ENCODE measurements around the gene KLF3. TPM values are rescaled to one million over a fixed set of nuclear protein-coding genes. Genes with fewer than 3 reads are reported as not detected.

The KLF3 gene
- total RNA-seq, 1 donor from 2014 or later = 26.8 TPM

DNA sequence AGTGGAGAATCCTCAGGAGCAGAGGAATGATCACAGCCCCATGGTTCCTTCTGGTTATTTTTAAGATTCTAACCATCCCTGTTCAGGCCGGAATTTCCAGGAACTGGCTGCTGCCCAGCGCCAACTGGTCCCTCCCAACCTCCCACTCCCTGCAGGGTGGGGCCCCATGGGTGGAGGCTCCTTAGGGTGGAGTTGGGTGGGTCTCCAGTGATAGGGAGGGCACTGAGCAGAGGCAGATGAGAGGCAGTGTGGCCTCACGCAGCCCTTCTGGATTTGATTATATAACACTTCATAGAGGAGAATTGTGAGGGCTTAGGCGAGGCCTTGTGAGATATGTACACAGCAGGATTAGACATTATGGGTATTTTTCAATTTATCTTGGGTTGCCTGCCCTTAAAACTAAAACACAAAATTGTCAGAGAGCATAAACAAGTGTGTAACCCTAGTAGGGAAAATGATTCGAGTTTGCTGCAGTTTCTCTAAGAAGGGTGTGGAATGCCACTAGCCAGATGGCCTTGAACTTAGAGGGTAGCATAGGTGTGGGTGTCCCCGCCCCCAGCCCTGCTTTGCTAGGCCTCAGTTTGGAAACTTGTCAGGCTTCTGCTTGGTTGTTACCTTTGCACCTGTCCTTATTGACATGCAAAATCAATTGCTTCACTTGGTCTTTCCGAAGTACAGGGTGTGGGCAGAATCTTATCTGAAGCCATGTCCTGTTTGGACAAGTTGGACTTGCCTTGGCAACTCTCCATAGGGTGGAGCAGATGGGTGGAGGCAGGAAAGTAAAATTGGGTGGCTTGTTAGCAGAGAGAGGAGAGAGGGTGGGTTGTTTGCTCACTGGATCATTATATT is 9.4 kb downstream of the KLF3 start:
- DNase-seq (ENCODE audit: low read depth in 2 of 2) = no peak

DNA sequence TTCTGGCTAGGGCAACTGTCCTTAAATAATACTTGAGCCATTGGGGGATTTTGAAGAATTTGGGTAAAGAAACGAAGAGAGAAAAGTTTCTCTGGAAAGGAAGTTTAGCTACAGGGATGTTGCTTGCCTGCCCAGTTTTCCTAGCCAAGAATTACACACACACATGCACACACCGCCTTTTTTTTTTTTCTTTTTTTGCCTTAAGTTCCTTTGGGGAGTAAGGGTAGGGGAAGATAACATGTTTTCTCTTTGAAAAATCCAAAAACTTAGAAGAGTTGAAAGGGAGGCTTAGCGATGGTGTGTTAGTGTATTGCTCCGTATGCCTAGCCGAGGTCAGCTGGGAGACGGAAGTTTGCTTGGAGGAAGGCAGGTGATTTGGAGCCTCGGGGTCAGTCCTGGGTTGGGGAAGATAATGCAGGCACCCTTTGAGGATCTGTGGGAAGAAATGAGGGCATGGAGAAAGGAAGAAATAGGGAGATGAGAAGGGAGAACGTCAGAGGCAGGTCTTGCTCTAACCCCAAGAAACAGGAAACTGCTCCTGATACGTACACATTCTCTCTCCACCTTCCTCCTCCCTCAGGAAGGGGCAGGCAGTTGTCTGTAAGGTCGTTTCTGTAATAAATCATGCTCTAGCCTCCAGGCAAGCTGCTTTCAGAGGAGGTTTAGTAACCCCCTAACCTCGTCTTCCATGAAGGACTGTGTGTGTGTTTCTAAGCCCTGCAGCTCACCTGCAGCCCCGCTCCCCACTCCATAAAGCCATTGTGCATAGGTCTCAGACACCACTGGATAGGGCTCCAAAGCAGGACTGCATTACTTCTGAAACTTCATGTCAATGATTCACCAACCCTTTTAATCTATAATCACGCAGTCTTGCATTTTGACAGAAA is 10.5 kb downstream of the KLF3 start:
- DNase-seq (ENCODE audit: low read depth in 2 of 2) = peak in 1 of 2 donors; percentile 31

DNA sequence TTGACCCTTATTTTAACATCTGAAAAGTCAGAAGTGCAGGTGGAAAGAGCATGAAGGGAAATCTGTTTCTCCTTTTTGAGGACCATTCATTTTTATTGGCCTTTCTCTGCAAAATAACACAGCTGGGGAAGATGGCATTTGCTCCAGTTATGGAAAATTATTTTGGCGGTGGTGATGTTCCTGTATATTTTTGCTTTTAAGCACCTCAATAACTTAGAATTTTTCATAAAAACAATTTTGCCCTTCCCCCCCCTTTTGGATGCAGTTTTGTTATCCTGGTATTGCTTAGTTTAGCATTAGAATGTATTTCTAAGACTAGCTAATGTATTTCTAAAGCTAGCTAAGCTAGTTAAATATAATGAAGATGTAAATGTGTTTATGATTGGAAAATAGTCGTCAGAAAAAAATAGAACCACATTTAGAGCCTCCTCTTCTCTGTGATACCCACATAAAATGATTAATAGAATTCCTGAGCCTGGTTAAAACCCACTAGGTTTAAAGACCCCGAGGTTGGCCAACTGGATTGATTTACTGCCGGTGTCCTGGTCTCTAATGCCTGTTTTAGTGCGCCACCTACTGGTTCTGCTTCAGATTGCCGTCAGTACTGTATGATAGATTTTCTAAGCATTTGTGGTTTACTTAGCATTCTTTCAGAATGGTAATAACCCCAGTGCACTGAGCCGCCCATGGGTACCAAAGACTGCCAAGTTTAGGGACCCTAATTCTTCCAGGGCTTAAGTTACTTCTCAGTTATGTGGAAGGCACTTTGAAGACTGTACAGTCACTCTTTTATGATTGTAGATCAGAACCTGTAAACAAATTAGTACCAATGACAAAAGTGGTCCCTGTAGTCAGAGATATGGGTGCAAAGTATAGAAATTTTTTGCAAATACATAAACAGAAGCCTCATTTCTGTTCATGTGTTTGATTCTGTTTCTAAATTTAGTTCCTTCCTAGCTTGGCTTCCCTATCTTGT is 11.4 kb downstream of the KLF3 start:
- peak; percentile 87 to 90 for DNase-seq (ENCODE audit: low read depth in 2 of 2)

DNA sequence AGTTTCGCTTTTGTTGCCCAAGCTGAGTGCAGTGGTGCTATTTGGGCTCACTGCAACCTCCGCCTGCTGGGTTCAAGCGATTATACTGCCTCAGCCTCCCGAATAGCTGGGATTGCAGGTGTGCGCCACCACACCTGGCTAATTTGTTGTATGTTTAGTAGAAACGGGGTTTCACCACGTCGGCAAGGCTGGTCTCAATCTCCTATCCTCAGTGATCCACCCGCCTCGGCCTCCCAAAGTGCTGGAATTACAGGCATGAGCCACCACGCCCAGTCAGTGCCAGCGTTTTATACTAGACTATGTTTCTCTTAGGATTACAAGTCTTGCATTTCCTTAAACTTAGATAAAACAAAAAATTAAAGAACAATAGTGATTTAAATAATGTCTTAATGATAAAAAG is 13.0 kb downstream of the KLF3 start:
- no peak for DNase-seq (ENCODE audit: low read depth in 2 of 2)

DNA sequence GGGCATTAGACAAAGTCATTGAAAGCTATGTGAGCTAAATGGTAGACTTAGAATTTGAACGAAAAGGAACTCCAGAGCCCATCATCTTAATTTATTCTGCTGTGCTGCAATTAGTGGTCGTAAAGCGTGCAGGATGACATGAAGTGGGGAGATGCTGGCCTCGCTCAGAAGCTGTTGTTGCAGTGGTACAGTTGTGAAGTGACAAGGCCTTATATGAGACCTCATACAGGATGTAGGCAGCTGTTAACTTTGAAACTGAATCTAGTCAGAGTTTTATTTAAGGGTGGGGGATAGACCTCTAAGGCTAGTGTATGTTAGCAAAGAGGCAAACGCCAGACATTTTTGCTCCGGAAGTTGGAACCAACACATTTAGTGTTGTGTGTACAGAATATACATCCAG is 13.4 kb downstream of the KLF3 start:
- DNase-seq (ENCODE audit: low read depth in 2 of 2) = no peak

DNA sequence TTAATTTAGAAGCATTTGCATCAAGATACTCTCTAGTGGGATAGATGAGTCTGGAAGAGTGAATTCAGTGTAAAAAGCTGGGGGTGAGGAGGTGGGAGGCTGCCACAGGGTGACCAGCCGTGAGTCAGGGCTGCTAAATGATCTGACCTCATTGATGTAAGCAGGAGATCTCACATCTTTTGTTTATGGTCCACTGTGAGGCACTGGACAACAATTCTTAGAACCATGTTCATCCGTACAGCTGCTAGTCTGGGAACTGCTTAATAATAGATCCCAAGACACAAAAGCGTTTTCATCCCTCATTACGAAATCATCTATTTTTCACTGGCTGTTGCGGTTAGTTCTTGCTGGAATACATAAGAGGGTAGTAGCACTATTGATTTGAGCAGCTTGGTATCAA is 14.1 kb downstream of the KLF3 start:
- DNase-seq (ENCODE audit: low read depth in 2 of 2) = peak in 1 of 2 donors; percentile 94

DNA sequence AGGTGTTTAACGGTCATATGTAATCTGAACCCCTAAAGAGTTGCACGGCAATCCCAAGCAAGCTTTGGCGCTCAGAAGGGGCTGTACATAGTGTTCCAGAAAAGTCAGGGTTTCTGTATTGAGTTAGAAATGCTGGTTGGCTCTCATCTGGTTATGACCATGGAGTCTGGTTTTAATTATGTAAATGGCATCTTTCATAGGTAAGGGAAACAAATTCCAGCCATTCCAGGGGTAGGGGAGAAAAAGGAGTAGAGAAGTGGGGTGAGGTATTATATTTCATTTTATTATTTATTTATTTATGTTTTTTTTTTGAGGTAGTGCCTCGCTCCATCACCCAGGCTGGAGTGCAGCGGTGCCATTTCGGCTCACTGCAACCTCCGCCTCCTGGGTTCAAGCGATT is 15.9 kb downstream of the KLF3 start:
- no peak for DNase-seq (ENCODE audit: low read depth in 2 of 2)

DNA sequence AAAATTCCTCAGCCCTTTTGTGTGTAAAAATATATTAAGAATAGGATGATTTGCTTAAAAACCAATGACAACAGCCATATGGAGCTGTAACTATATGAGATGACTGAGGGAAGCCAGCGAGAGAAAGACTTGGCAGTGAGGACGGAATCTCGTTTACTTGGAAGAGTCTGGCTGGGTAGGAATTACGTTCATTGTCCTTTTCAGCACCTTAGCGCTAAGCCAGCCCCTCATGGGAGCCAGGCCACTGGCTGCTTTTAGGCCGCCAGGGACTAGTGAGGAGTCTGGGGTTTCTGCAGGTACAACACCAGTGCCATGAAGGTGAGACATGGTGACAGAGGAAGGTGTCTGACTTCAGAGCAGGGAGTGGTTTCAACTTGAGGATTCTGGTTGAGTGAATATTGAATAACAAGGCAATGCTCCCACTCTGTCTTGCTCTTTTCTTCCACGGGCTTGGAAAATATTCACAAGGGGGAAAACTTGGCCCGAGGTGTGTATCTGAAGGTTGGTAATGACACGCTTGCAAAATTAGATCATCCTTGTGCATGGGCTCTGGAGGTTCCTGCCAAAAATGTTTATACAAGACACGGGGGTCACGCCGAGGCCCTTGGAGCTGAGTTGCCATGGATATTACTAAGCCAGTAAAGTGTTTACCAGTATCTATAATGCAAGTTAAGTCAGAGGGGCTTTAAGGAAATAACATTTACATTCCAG is 17.4 kb downstream of the KLF3 start:
- DNase-seq (ENCODE audit: low read depth in 2 of 2) = peak in 1 of 2 donors; percentile 72

DNA sequence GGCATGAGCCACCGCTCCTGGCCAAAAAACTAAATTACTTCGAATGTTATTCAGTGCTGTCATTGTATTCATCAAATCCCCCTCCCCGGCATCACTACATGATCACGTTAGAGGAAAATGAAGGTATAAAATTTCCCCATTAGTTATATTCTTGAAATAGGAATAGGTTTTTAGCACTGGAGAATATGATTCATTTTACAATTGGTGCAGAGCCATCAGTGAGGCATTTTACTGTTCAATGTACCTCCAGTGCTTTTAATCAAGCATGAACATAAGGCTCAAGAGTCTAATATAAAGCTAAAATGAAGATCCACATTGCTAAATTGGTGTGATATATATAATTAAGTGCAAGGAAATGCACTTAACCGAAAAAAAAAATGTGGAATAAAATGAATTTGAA is 18.3 kb downstream of the KLF3 start:
- no peak for DNase-seq (ENCODE audit: low read depth in 2 of 2)

DNA sequence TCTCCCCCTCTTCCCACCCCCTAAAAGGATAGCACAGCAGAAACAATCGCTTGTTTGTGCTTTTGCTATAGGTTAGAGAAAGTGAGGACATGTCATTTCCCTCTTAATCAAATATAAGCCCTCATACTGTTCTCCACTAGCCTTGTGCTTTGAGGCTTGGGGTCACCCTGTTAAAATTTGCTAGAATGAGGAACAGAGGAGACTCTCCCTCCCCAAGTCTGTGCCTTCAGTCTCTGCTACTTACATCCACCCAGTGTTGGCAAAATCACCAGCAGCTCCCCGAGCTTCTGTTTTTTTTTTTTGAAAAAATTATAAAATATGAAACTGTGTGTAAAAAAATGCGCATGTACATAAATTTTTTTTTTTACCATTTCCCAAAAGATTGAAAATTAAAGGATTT is 19.3 kb downstream of the KLF3 start:
- DNase-seq (ENCODE audit: low read depth in 2 of 2) = no peak

DNA sequence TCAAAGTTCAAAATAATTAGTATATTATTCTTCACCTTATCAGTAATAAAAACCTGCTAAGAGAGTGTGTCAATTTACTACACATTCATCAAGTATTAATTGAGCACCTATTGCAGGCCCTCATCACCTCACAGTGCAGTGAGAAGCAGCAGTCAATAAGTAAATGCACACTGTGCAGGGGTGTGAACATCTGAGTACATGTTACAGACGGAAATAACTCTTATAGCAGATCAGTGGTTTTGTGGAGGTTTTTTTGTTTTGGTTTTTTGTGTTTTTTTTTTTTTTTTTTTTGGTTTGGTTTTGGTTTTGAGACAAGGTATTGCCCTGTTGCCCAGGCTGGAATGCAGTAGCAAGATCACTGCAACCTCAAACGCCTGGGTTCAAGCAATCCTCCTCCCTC is 20.3 kb downstream of the KLF3 start:
- no peak for DNase-seq (ENCODE audit: low read depth in 2 of 2)

DNA sequence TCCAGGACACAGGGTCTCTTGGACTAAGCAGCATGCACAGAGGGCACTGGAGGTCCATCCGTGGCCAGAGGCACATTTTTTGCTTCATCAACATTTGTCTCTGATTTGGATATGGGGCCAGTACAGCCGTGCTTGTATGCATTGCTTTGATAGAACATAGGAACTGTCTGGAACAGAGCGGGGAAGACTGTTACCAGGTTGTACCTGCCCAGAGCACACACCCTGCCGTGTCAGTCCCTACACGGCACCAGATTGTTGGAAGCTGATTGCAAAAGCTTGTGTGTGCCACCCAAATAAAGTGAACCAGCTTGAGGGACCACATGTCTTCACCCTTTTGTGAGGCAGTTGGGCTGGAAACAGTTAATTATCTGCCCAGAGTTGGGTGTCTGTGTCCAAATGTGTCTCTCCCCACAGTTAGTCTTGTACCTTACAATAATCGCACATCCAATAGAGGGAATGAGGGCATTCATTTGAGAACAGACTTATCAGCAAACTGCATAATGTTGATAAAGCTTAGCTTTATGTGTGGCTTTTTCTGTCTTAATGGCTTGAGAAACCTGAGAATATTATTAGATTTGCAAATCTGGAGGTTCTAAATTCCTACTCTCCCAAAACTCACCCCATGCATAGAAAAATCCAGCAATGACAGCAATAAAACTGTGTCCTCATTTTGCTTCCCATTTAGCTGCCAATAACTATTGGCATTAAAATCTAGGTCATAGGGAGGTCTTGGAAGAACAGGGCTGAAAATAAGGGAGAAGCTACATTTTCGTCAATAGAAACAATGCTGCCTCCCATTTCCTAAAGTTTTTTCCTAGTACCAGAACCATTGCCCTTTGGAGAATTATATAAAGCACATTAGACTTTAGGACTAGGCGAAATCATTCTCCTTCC is 21.2 kb downstream of the KLF3 start:
- DNase-seq (ENCODE audit: low read depth in 2 of 2) = no peak

DNA sequence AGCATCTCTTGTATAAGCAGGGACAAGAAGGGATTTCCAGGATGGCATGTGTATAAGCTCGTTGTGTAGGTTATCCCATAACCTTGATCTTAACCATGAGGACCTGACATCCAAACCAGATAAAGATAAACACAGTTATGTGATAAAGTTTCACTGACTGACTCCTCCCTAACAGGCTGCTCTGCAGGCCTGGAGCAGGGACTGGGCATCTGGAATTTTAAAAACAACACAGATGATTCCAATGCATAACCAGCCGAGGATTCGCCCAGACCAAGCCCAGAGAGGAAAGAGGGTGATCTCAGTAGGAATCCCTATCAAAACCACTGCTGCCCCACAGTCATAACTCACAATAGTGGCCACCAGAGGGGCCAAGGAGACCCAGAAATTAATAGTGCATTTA is 22.7 kb downstream of the KLF3 start:
- no peak for DNase-seq (ENCODE audit: low read depth in 2 of 2)

DNA sequence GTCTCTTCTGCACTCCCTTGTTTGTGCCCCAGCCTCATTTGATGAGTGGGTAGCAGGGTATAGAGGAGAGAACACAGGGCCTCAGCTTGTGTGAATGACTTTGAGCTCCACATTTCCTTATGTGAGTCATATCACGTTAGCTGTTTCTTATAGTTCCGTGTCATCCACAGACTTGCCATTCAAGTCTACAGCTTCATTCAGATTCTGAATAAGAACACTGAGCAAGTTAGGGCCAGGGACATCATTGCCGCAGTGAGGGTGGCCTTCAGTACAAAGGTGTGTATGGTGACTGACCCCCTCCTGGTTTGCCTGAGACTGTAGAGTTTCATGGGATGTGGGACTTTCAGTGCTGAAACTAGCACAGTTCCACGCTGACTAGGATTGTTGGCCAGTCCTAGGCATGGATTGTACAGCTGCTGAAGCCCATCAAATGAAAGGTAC is 23.6 kb downstream of the KLF3 start:
- DNase-seq (ENCODE audit: low read depth in 2 of 2) = peak in 1 of 2 donors; percentile 77

DNA sequence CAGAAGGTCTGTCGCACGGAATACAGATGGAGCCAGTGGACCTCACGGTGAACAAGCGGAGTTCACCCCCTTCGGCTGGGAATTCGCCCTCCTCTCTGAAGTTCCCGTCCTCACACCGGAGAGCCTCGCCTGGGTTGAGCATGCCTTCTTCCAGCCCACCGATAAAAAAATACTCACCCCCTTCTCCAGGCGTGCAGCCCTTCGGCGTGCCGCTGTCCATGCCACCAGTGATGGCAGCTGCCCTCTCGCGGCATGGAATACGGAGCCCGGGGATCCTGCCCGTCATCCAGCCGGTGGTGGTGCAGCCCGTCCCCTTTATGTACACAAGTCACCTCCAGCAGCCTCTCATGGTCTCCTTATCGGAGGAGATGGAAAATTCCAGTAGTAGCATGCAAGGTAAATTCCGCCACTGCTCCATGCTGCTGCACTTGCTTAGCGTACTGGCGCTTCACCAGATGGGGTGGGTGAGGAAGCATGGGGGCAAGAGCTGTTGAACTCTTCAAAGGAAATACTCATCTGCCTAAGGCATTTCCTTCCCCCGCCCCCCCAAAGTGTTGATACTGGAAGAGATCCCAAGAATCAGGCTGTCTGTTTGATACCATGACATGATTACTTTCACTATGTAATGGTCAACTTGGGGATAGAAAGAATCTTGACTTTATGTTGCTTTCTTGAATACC is 24.8 kb downstream of the KLF3 start:
- peak; percentile 85 to 94 for DNase-seq (ENCODE audit: low read depth in 2 of 2)

DNA sequence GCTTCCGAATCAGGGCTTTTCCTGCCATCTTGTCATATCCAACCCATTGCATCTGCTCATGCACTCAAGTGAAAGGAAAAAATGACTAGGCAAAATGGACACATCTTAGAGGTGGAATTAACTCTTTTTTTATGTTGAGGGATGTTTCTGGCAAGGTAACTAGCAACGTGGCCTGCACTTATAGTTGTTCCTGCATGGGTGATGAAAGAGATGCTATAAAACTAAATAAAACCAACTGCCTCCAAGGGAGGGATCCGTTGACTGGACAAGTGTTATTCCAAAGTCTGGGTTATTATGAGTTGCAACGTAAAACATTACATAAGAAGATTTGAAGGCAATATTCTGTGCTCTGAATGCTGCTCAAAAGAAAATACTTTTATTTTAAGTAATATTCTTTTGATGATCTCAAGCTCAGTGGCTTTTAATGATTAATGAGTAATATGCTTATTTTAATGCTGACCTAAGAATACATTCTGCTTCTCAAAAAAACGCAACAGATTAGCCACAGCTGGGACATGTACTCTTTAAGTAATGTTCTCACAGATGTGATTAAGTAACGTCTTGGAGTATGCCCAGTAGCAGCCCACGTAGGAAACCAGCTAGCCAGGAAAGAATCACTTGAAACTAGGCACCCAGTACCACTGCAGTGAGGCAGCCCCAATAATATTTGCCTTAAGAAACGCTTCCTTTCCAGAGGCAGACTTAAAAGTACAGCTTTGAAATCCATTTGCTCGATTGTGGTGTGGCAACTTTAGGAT is 27.4 kb downstream of the KLF3 start:
- DNase-seq (ENCODE audit: low read depth in 2 of 2) = peak in 1 of 2 donors; percentile 31

DNA sequence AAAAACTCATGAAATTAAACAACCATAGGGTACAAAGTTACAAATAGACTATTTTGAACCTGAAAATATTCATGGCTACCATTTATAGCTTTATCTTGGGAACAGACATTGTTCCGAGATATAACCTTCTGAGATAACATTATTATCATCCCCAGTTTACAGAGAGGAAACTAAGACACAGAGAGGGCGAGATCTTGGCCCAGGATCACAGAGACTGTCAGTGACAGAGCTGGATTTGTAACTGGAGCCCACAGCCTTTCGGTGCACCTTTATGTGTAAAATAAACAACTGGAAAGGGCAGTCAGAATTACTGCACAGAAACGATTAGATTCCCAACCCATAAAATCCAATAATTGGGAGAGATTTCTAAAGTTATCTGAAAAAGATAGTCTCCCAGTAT is 28.4 kb downstream of the KLF3 start:
- DNase-seq (ENCODE audit: low read depth in 2 of 2) = no peak

DNA sequence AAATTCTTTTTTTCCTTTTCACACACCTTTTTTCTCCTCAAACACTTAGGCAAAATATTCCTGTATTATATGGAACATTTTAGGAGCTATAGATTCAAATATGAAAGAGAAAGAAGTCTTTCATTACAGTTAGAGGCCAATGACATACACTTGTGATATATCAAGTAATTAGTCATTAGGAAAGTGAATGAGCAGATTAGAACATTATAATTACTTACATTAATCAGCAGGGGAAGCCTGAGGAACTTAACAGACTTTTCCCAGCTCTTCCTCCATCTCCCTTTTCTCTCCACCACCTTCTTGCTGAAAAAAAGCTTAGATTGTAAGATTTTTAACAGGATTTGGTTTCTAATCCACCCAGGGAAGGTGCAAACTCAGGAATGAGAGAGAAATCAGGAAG is 29.6 kb downstream of the KLF3 start:
- DNase-seq (ENCODE audit: low read depth in 2 of 2) = no peak

All from lung microvascular endothelial cell (primary cell).